ENCODE data around the gene SNCG. TPM values are rescaled to one million over a fixed set of nuclear protein-coding genes. Genes with fewer than 3 reads are reported as not detected.

Gene SNCG
- total RNA-seq, 1 experiment from 2014 or later = 8.4 TPM

DNA sequence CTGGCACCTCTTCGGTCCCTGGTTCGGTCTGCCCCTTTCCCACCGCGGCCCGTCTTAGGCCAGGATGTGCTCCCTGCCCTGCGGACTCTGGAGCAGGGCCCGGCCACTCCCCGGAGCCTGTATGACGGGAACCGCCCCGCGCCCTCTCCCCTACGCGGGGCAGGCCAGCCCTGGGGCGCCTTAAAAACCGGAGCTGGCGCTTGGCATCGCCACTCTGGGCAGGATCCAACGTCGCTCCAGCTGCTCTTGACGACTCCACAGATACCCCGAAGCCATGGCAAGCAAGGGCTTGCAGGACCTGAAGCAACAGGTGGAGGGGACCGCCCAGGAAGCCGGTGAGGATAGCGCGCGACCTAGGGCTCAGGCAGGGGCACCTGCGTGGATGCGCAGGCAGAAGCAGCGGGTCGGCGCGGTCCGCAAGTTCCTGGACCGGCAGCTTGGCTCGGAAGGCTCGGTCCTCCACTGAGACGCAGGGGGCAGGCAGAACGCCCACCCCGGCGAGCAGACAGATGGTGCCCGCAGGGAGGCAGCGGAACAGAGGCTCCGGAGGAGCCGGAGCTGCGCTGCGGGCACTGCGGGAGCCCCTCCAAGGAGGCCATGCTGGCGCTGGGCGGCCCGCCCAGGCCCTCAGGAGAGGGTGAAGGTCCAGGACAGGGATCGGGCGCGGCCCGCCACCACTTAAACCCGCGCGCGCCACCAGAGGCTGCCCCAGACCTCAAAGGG lies 10.0 kb downstream of the SNCG start, which contains the start of gene ADIRF (continued):
- TF ChIP-seq, protein P1, sequence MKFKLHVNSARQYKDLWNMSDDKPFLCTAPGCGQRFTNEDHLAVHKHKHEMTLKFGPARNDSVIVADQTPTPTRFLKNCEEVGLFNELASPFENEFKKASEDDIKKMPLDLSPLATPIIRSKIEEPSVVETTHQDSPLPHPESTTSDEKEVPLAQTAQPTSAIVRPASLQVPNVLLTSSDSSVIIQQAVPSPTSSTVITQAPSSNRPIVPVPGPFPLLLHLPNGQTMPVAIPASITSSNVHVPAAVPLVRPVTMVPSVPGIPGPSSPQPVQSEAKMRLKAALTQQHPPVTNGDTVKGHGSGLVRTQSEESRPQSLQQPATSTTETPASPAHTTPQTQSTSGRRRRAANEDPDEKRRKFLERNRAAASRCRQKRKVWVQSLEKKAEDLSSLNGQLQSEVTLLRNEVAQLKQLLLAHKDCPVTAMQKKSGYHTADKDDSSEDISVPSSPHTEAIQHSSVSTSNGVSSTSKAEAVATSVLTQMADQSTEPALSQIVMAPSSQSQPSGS (CRISPR knock-in tag; IDR thresholded peaks at IDR 0.05; ENCODE audit: borderline replicate concordance, low read depth) = no peak
- no peak for TF ChIP-seq EMX1 (CRISPR knock-in tag; IDR thresholded peaks at IDR 0.05)
- TF ChIP-seq ZNF232 (CRISPR knock-in tag; IDR thresholded peaks at IDR 0.05) = no peak
- TF ChIP-seq, protein P2, sequence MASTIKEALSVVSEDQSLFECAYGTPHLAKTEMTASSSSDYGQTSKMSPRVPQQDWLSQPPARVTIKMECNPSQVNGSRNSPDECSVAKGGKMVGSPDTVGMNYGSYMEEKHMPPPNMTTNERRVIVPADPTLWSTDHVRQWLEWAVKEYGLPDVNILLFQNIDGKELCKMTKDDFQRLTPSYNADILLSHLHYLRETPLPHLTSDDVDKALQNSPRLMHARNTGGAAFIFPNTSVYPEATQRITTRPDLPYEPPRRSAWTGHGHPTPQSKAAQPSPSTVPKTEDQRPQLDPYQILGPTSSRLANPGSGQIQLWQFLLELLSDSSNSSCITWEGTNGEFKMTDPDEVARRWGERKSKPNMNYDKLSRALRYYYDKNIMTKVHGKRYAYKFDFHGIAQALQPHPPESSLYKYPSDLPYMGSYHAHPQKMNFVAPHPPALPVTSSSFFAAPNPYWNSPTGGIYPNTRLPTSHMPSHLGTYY (CRISPR knock-in tag; IDR thresholded peaks at IDR 0.05) = no peak
- no peak for TF ChIP-seq ATF1 (CRISPR knock-in tag; IDR thresholded peaks at IDR 0.05)
- TF ChIP-seq ATF3 (CRISPR knock-in tag; conservative IDR thresholded peaks at IDR 0.05) = no peak
- TF ChIP-seq MYBL2 (CRISPR knock-in tag; IDR thresholded peaks at IDR 0.05) = no peak

GRCh38 chr10:86968994-86969355 lies 10.6 kb downstream of the SNCG start:
- peak overlapping the region; percentile 12; the same call in 1 of the 2 replicates for H3K4me3 Mint-ChIP-seq
- ATAC-seq (no peak), DNase-seq (ENCODE audit: low spot score) (no peak)
- H3K27ac Mint-ChIP-seq = no peak overlapping the region
- H3K9me3 Mint-ChIP-seq = no peaks in the 10 kb centered on the region
- no peaks in the 10 kb centered on the region for H3K36me3 Mint-ChIP-seq
- POLR2A ChIA-PET = interaction anchor here (1.5 kb wide), 1 partner anchor 15 kb away, joined by 5 read pairs; no protein-coding TSS in a partner anchor
- H3K27me3 Mint-ChIP-seq (ENCODE audit: low read depth) = peaks cover 58% of the 10 kb centered on the region
- TF ChIP-seq ARID4B (CRISPR knock-in tag; IDR thresholded peaks at IDR 0.05; ENCODE audit: borderline replicate concordance) (no peak), EMX1 (CRISPR knock-in tag; IDR thresholded peaks at IDR 0.05) (no peak), SMAD3 (CRISPR knock-in tag; IDR thresholded peaks at IDR 0.05; ENCODE audit: borderline replicate concordance) (no peak), NR1H2 (CRISPR knock-in tag; IDR thresholded peaks at IDR 0.05) (no peak), GTF2I (CRISPR knock-in tag; conservative IDR thresholded peaks at IDR 0.05) (no peak), ZSCAN18 (CRISPR knock-in tag; IDR thresholded peaks at IDR 0.05) (no peak), IRF2 (CRISPR knock-in tag; IDR thresholded peaks at IDR 0.05; ENCODE audit: borderline replicate concordance, low read depth) (no peak)
- TF ChIP-seq, protein P3, sequence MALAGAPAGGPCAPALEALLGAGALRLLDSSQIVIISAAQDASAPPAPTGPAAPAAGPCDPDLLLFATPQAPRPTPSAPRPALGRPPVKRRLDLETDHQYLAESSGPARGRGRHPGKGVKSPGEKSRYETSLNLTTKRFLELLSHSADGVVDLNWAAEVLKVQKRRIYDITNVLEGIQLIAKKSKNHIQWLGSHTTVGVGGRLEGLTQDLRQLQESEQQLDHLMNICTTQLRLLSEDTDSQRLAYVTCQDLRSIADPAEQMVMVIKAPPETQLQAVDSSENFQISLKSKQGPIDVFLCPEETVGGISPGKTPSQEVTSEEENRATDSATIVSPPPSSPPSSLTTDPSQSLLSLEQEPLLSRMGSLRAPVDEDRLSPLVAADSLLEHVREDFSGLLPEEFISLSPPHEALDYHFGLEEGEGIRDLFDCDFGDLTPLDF (CRISPR knock-in tag; IDR thresholded peaks at IDR 0.05) = no peak
- CTCF ChIA-PET = interaction anchor here (1.2 to 13.7 kb wide), 6 partner anchors 9 to 285 kb away, joined by 3 to 462 read pairs (median 19); partner anchors contain the start of genes MMRN2 and SNCG
- H3K4me1 Mint-ChIP-seq = peaks cover 54% of the 10 kb centered on the region

All from WTC11 (cell line).